Measurements from ENCODE around the gene PRR15.
"Not testable (repeated sequence)": the region's sequence is repeated elsewhere in the genome, so short reads cannot be mapped to it uniquely, and the experiment has no call there.

PRR15 gene

GRCh38 chr7:29563590-29564495, at the start of gene PRR15:
PRR15 (plus strand) TSS chr7:29563835; CDS start chr7:29566330, 2,495 bp downstream.
- no peak for DNase-seq (ENCODE audit: low read depth)

GRCh38 chr7:29516491-29516890, 47.1 kb upstream of the PRR15 start:
- DNase-seq (ENCODE audit: low read depth) = no peak

- no peak for DNase-seq (ENCODE audit: low read depth)
Observed at GRCh38 chr7:29518616-29519015, 45.0 kb upstream of the PRR15 start.

GRCh38 chr7:29523728-29524127, 39.9 kb upstream of the PRR15 start:
- DNase-seq (ENCODE audit: low read depth) = no peak

GRCh38 chr7:29527505-29528108, 36.0 kb upstream of the PRR15 start:
- DNase-seq (ENCODE audit: low read depth) = no peak

- DNase-seq (ENCODE audit: low read depth) = not testable (repeated sequence)
Observed at GRCh38 chr7:29528526-29528925, 35.1 kb upstream of the PRR15 start.

- no peak for DNase-seq (ENCODE audit: low read depth)
Observed at GRCh38 chr7:29538389-29538788, 25.2 kb upstream of the PRR15 start.

GRCh38 chr7:29539471-29539870, 24.2 kb upstream of the PRR15 start:
- DNase-seq (ENCODE audit: low read depth) = no peak

- DNase-seq (ENCODE audit: low read depth) = no peak
Observed at GRCh38 chr7:29547421-29547820, 16.2 kb upstream of the PRR15 start.

- no peak for DNase-seq (ENCODE audit: low read depth)
Observed at GRCh38 chr7:29548823-29549222, 14.8 kb upstream of the PRR15 start.

GRCh38 chr7:29552392-29552791, 11.2 kb upstream of the PRR15 start:
- DNase-seq (ENCODE audit: low read depth) = no peak

GRCh38 chr7:29555061-29555460, 8.6 kb upstream of the PRR15 start:
- DNase-seq (ENCODE audit: low read depth) = no peak

- no peak for DNase-seq (ENCODE audit: low read depth)
Observed at GRCh38 chr7:29556405-29557195, 7.0 kb upstream of the PRR15 start.

- no peak for DNase-seq (ENCODE audit: low read depth)
Observed at GRCh38 chr7:29557954-29558353, 5.7 kb upstream of the PRR15 start.

- no peak for DNase-seq (ENCODE audit: low read depth)
Observed at GRCh38 chr7:29561271-29561670, 2.4 kb upstream of the PRR15 start.

- no peak for DNase-seq (ENCODE audit: low read depth)
Observed at GRCh38 chr7:29562307-29562706, 1.3 kb upstream of the PRR15 start.

- no peak for DNase-seq (ENCODE audit: low read depth)
Observed at GRCh38 chr7:29564496-29565223, 1.0 kb downstream of the PRR15 start.

GRCh38 chr7:29565224-29565630, 1.6 kb downstream of the PRR15 start:
- no peak for DNase-seq (ENCODE audit: low read depth)

- DNase-seq (ENCODE audit: low read depth) = no peak
Observed at GRCh38 chr7:29565634-29565981, 2.0 kb downstream of the PRR15 start.

- DNase-seq (ENCODE audit: low read depth) = no peak
Observed at GRCh38 chr7:29565982-29566746, 2.5 kb downstream of the PRR15 start.

- no peak for DNase-seq (ENCODE audit: low read depth)
Observed at GRCh38 chr7:29567174-29567573, 3.5 kb downstream of the PRR15 start.

Data from stromal cell of bone marrow (primary cell).